ENCODE data around the gene CCDC201. TPM values are rescaled to one million over a fixed set of nuclear protein-coding genes. Genes with fewer than 3 reads are reported as not detected.

The CCDC201 gene
- total RNA-seq, 4 donors from 2014 or later: not detected

DNA sequence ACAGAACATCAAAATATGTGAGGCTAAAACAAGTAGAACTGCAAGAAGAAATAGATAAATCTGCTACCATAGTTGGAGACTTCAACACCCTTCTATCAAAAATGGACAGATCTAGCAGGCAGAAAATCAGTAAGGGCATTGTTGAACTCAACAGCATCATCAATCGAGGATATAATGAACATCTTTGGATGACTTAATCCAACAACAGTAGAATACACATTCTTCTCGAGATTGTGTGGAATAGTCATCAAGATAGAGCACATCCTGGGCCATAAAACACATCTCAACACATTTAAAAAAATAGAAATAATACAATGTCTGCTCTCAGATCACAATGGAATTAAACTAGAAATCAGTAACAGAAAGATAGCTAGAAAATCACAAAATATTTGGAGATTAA lies 25.3 kb upstream of the CCDC201 start:
- intact Hi-C loops (cut with DNase I; ENCODE audit: low total_unique reads): no loop called here
- DNase-seq (ENCODE audit: low spot score in 2 of 2): no peak
- WGBS, 2 donors: 80 to 81% methylated on average over 2 of the region's 2 CpGs
- no peak overlapping the region for H3K4me3 ChIP-seq (ENCODE audit: low read depth, poor library complexity, severe bottlenecking)
- TF ChIP-seq POLR2A (IDR thresholded peaks at IDR 0.05): no peak
- TF ChIP-seq, protein P1, sequence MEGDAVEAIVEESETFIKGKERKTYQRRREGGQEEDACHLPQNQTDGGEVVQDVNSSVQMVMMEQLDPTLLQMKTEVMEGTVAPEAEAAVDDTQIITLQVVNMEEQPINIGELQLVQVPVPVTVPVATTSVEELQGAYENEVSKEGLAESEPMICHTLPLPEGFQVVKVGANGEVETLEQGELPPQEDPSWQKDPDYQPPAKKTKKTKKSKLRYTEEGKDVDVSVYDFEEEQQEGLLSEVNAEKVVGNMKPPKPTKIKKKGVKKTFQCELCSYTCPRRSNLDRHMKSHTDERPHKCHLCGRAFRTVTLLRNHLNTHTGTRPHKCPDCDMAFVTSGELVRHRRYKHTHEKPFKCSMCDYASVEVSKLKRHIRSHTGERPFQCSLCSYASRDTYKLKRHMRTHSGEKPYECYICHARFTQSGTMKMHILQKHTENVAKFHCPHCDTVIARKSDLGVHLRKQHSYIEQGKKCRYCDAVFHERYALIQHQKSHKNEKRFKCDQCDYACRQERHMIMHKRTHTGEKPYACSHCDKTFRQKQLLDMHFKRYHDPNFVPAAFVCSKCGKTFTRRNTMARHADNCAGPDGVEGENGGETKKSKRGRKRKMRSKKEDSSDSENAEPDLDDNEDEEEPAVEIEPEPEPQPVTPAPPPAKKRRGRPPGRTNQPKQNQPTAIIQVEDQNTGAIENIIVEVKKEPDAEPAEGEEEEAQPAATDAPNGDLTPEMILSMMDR (IDR thresholded peaks at IDR 0.05): no peak

DNA sequence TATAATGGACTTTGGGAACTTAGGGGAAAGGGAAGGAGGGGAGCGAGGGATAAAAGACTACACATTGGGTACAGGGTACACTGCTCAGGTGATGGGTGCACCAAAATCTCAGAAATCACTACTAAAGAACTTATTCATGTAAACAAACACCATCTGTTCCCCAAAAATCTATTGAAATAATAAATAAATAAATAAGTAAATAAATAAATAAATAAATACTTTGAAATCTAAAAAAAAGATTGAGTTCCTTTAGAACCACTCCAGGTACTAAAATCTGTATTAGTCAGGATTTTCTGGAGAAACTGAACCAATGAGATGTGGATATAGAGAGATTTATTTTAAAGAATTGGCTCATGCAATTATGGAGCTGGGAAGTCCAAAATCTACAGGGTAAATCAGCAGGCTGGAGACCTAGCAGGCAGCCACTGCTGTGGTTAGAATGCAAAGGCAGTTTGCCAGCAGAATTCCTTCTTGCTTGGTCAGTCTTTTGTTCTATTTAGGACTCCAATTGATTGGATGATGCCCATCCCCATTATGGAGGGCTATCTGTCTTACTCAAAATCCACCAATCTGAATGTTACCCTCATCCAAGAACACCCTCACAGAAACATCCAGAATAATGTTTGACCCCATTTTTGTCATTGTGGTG lies 24.3 kb upstream of the CCDC201 start:
- TF ChIP-seq POLR2A (IDR thresholded peaks at IDR 0.05): no peak
- TF ChIP-seq, protein P1 (IDR thresholded peaks at IDR 0.05): no peak
- H3K4me3 ChIP-seq (ENCODE audit: low read depth, poor library complexity, severe bottlenecking): no peak overlapping the region
- intact Hi-C loops (cut with DNase I; ENCODE audit: low total_unique reads): no loop called here
- WGBS, 2 donors: 91 to 100% methylated on average over 1 of the region's 1 CpG
- no peak for DNase-seq (ENCODE audit: low spot score in 2 of 2)

DNA sequence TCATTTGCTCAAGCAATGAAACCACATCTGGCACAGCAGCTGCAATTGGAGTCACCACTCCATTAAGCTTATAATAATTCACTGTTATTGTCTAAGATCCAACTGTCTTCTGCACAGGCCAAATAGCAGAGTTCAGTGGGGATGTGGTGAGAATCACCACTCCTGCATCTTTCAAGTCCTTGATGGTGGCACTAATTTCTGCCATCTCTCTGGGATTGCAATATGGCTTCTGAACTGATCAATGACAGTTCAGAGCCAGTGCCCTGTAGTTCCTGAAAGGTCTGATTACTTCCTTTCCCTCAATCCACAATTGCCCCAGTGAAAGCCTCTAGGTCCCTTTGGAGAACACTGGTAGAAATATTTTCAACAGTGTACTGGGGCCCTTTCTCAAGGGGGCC lies 21.8 kb upstream of the CCDC201 start:
- intact Hi-C loops (cut with DNase I; ENCODE audit: low total_unique reads): no loop called here
- TF ChIP-seq, protein P1 (IDR thresholded peaks at IDR 0.05): no peak
- TF ChIP-seq POLR2A (IDR thresholded peaks at IDR 0.05): no peak
- DNase-seq (ENCODE audit: low spot score in 2 of 2): no peak
- no peak overlapping the region for H3K4me3 ChIP-seq (ENCODE audit: low read depth, poor library complexity, severe bottlenecking)

DNA sequence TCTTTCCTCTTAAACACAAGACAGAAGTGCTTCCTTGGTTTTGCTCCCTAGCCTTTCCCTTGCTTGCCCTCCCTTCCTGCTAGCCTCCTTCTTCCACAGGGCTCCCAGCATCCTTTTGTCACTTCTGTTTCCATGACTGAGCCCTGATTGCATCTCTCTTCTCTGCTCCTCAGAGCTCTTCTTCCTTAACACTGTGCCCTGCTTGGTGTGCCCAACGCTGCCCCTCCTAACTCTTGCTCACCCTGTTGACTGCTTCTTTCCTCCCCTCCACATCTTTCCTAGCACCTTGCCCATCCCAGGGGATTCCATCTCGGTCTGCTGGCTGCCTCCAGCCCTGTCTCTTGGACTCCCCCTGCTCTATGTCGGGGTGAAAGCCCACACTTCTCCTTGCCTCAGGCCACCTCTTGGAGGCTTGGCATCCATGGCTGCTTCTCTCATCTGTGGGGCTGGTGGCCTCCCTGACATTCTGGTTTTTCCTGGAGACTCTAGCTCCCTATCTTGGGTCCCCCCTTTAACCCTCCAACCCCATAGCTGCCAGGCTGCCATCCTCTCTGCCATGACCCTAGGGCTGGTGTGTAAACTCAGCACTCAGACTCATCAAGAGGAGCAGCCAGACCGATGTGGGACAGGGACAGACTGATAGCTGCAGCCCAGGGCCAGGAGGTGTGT lies 21.2 kb upstream of the CCDC201 start:
- no peak for DNase-seq (ENCODE audit: low spot score in 2 of 2)
- no peak overlapping the region for H3K4me3 ChIP-seq (ENCODE audit: low read depth, poor library complexity, severe bottlenecking)
- intact Hi-C loops (cut with DNase I; ENCODE audit: low total_unique reads): no loop called here
- no peak for TF ChIP-seq POLR2A (IDR thresholded peaks at IDR 0.05)
- TF ChIP-seq, protein P1 (IDR thresholded peaks at IDR 0.05): no peak
- WGBS, 2 donors: 77 to 79% methylated on average over 4 of the region's 4 CpGs

DNA sequence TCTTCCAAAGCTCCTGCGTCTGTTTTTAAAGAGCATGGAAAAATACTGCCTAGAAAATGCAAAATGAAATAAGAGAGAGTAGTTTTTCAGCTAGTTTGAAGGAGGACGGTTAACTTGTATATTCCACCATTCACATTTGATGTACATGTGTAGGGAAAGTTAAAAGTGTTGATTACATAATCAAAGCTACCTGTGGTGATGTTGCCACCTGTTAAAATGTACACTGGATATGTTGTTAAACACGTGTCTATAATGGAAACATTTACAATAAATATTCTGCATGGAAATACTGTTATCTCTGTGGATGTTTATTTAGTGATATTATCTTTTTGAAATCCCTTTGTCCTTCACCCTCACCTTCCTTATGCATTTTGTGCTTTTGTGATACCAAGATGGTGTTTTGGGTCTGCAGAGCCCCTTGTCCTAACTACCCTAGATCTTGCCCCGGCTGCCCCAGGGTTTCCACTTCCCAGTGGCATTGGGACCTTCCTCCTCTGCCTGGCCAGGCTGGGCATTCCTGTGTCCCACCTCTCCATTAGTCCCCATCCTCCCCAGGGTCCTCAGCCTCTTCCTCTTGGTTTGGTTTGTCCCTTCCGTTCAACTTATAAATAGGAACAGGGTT lies 20.6 kb upstream of the CCDC201 start:
- H3K4me3 ChIP-seq (ENCODE audit: low read depth, poor library complexity, severe bottlenecking): no peak overlapping the region
- peak in 1 of 2 donors; percentile 71 for DNase-seq (ENCODE audit: low spot score in 2 of 2)
- TF ChIP-seq, protein P1 (IDR thresholded peaks at IDR 0.05): no peak
- no peak for TF ChIP-seq POLR2A (IDR thresholded peaks at IDR 0.05)
- 65 to 78% methylated on average over 5 of the region's 5 CpGs for WGBS, 2 donors
- intact Hi-C loops (cut with DNase I; ENCODE audit: low total_unique reads): no loop called here

Measured in lower leg skin (tissue), 4 donors.